ENCODE results near the gene TMEM185B.
A peak's percentile ranks its signal among the peaks of the same experiment; 100 is the strongest.

TMEM185B gene

GRCh38 chr2:120231564-120231973 is 8.4 kb upstream of the TMEM185B start:
- peak; percentile 14 for DNase-seq (ENCODE audit: low read depth)

DNA sequence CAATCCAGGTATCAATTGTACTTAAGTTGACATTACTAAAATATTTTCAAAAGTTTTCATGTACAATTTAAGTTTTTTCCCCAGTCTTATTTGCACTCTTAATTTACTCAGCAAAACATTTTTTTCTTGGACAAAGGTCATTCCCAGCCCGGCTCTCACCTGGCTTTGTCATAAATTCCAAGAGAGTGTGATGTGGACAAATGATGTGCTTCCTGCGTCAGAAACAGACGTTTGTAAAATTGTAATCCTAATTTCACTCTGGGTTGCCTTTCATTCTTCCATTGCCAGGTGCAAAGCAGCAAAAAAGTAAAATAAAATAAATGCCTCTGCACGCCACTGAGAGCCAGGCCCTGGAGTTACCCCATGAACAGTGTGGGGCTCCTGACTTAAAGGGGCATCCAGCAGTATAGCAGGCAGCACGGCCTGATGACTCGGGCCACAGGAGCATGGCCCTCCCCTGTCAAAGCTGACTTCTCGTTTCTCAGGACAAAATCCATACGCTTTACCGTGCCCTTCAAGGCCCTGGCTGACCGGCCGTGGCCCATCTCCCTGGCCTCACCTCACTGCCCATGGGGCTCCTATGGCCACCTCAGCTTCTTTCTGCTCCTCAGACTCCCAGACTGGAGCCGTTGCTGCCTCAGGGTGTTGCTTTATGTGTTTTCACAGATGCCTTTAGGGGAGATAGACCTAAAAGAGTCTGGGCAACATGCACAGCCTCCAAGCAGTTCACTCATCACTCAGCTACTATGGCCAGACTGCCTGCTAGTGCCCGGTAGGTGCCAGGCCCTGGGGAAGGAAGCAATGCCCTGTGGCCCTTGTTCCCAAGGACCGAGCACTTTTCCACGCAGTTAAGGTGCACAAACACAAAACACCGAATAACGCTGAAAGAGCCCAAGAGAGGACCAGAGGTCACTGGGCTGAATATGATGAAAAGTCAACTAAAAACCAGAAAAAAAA is 7.6 kb upstream of the TMEM185B start:
- no peak for DNase-seq (ENCODE audit: low read depth)

DNA sequence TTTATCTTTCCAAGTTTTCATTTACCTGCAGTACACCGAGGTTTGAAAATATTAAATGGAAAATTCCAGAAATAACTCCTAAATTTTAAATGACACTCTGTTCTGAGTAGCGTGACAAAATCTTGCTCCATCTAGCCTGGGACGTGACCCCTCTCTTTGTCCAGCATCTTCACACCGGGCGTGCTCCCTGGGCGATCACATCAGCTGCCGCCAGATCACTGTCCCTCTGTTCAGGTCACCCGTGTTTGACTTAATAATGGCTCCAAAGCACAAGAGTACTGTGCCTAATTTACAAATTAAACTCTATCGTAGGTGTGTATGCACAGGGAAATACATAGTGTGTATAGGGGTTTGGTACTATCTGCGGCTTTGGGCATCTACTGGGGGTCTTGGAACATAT is 6.1 kb upstream of the TMEM185B start:
- no peak for DNase-seq (ENCODE audit: low read depth)

DNA sequence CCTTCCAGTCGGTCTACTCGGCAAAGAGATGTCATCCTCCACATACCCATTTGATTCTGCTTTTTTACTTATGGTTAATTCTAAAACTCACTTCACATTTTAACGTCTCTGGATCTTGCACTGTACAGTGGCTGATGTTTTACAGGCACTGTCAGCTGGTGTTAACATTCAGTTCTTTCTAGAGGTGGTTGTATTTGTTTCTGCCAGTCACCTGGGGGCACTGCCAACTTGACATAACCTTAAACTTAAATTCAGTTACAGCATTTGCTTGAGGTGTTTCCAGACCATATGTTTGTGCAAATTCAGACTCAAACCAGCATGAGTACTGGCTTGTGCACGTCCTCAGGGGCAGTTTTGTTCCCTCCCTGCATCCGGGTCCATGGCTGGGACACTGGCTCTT is 5.3 kb upstream of the TMEM185B start:
- DNase-seq (ENCODE audit: low read depth): no peak

- DNase-seq (ENCODE audit: low read depth): no peak
Observed at GRCh38 chr2:120227111-120227991, 4.2 kb upstream of the TMEM185B start.

DNA sequence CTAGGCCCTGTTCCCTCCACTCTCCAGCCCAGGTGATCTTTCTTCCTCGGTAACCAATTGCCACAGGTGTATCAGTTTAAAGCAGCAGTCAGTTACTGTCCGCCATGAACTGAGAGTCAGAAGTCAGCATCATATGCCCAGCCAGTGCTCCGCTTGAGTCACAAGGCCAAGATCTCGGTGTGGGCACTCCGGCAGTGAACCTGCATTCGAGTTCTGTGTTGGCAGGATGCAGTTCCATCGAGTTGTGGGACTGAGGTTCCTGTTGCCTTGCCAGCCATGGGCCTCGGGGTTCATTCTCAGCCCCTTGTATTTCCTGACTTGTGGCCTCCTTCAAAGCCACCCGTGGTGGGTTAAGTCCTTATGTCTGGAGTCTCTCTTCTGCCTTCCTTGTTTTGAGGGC is 3.1 kb upstream of the TMEM185B start:
- DNase-seq (ENCODE audit: low read depth): no peak

GRCh38 chr2:120225549-120226065 is 2.4 kb upstream of the TMEM185B start:
- DNase-seq (ENCODE audit: low read depth): no peak

DNA sequence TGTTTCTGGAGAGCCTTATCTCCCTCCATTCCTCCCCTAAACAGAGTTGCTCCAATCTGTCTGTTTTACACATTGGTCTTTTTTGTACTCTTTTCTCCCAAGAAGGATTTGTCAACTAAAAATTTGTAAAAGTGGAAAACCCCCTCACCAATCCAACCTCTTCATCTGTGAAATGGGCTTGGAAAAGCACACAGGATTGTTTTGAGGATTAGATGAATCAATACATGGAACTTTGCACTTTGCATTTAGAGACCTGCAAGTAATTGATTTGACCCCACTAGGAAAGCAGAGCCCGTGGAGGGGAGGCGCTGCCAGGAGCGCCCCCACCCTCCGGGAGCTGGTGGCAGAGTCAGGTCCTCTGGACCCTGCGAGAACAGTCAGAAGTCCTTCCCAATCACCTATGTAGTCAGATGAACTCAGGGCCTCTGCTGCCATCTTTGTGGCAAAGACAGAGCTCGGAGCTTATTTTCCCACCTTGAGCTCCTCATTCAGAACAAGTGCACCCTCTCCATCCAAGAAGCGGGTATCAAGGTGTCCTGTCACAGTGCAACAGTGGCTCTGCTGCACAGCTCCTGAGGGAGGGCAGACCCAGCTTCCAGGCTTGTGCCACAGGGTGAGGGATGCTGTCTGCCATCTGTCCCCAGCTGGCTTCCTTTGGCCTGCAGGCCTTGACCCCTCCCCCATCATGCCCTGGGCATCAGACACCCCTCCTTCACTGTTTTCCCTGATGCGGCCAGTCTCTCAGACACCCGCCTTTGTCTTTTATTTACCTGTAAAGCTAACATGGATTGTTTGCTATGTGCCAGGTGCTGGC is 1.7 kb upstream of the TMEM185B start:
- DNase-seq (ENCODE audit: low read depth): no peak

GRCh38 chr2:120224256-120224655 is 1.1 kb upstream of the TMEM185B start:
- no peak for DNase-seq (ENCODE audit: low read depth)

GRCh38 chr2:120222186-120223033 is 790 bp downstream of the TMEM185B start:
- no peak for DNase-seq (ENCODE audit: low read depth)

- no peak for DNase-seq (ENCODE audit: low read depth)
Observed at GRCh38 chr2:120221616-120222015, 1.6 kb downstream of the TMEM185B start.

- no peak for DNase-seq (ENCODE audit: low read depth)
Observed at GRCh38 chr2:120220756-120221155, 2.4 kb downstream of the TMEM185B start.

- no peak for DNase-seq (ENCODE audit: low read depth)
Observed at GRCh38 chr2:120219766-120220165, 3.4 kb downstream of the TMEM185B start.

GRCh38 chr2:120219291-120219690 is 3.9 kb downstream of the TMEM185B start:
- DNase-seq (ENCODE audit: low read depth): no peak

DNA sequence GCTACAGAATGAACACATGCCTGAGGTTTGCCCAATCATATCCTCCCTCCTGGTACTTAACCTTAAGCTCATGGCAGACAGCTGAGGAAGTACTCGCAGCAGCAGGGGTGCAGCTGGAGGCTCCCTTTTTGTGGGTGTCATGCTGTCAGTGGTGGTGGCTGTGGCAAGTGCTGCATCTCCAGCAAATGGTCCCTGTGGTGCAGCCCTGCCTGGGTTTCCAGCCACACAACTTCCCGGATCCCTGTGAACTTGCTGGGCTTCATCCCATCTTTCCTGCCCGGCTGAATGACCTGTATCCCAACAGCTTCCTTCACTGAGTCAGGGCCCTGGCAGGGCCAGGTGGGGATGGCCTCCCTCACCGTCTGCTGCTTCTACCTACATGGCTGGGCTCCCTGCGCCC is 5.0 kb downstream of the TMEM185B start:
- DNase-seq (ENCODE audit: low read depth): no peak

DNA sequence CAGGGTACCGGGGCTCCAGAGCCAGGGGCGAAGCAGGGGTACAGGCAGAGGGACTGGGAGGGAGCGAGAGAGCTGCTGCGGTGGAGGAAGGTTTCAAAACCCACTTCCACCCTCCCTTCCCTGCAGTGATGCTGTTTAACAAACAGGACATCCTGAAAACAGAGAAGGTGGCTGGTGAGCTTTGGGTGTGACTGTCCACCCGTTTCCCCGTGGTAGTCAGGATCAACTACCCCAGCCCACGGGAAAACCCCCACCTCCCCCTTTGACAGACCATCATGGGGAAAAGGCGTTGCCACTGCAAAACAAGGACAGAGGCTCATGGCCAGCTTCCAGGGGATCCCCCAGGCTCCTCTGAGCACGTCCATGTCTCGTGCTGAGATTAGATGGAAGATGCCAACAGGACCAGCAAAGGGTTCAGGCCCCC is 12.9 kb downstream of the TMEM185B start:
- no peak for DNase-seq (ENCODE audit: low read depth)

- no peak for DNase-seq (ENCODE audit: low read depth)
Observed at GRCh38 chr2:120209427-120210269, 13.6 kb downstream of the TMEM185B start.

- no peak for DNase-seq (ENCODE audit: low read depth)
Observed at GRCh38 chr2:120208381-120209353, 14.5 kb downstream of the TMEM185B start.
